Breast epithelium (tissue), 4 donors: Measurements from ENCODE around the gene FLII. TPM values are rescaled to one million over a fixed set of nuclear protein-coding genes. Genes with fewer than 3 reads are reported as not detected.
A peak's percentile ranks its signal among the peaks of the same experiment; 100 is the strongest.

Experiments
- DNase-seq, 2 donors: peaks; one replicate each; pipeline ENCODE4 v3.0.0-alpha.2; 2019; ENCODE audit warnings: low spot score in 2 of 2
- H3K27ac ChIP-seq, 2 donors: fragments of 200-600 bp; sonication (generic) in 1 of 2; one replicate each; pipeline ENCODE4 v1.5.1; 2016 to 2019; ENCODE audit warnings: mild to moderate bottlenecking in 1 of 2
- H3K27me3 ChIP-seq, 2 donors: fragments of 200-600 bp; sonication (generic) in 1 of 2; one replicate each; pipeline versions ENCODE4 v1.5.1 to v1.6.0; 2017 to 2019; ENCODE audit warnings: control low read depth in 1 of 2, mild to moderate bottlenecking in 1 of 2
- H3K36me3 ChIP-seq: fragments of 200-600 bp; one replicate; pipeline ENCODE4 v1.5.1; 2019
- H3K4me1 ChIP-seq, 2 donors: fragments of 200-600 bp; sonication (generic); one replicate each; pipeline ENCODE4 v1.5.1; 2016 to 2019; ENCODE audit warnings: control low read depth in 1 of 2
- H3K4me3 ChIP-seq, 3 donors: fragments of 200-600 bp; sonication (generic); 1 replicate in 2 of 3; 2 replicates in 1 of 3; pipeline ENCODE4 v1.5.1; 2016 to 2019; ENCODE audit warnings: mild to moderate bottlenecking in 3 of 3, moderate library complexity in 2 of 3
- H3K9me3 ChIP-seq, 2 donors: fragments of 200-600 bp; sonication (generic) in 1 of 2; one replicate each; pipeline ENCODE4 v1.5.1; 2016 to 2019; ENCODE audit warnings: control low read depth in 1 of 2
- CTCF ChIP-seq, 3 donors: fragments of 450-650 bp; IDR thresholded peaks; one replicate each; pipeline ENCODE4 v1.5.1; 2016 to 2017; ENCODE audit warnings: antibody characterized with exemption in 3 of 3, mild to moderate bottlenecking in 3 of 3, moderate library complexity in 3 of 3
- POLR2A ChIP-seq: fragments of 450-650 bp; IDR thresholded peaks from one replicate; pipeline ENCODE4 v1.6.1; 2016; ENCODE audit warnings: antibody characterized with exemption, mild to moderate bottlenecking, moderate library complexity
- POLR2AphosphoS5 ChIP-seq, 3 donors: sonication (generic); formaldehyde crosslinking; IDR thresholded peaks; one replicate each; pipeline ENCODE4 v1.6.1; 2017; ENCODE audit warnings: antibody characterized with exemption in 3 of 3
- intact Hi-C: fragments of 100-400 bp; cut with DNase I; formaldehyde crosslinking; loops from one replicate; pipeline ENCODE4 v1.15.1; 2023; ENCODE audit warnings: low total_unique reads
- total RNA-seq, 3 donors: library from RNA; depleted of rRNA; stranded (reverse); fragments of >200 nt; gene quantifications; one replicate each; pipeline ENCODE4 v1.1.0, GENCODE V29; 2016

FLII gene
- total RNA-seq, 3 donors from 2014 or later = 235 to 298 (median 293) TPM

GRCh38 chr17:18198530-18198929 lies 60.0 kb downstream of the FLII start:
- no peak overlapping the region for H3K27ac ChIP-seq
- no peaks in the 10 kb centered on the region for H3K9me3 ChIP-seq
- intact Hi-C loops = no loop called here
- DNase-seq = no peak
- no peaks in the 10 kb centered on the region for H3K4me1 ChIP-seq
- peak overlapping the region in 1 of 3 donors; percentile 21 for H3K4me3 ChIP-seq
- peaks cover 8% of the 10 kb centered on the region for H3K36me3 ChIP-seq
- no peaks in the 10 kb centered on the region for H3K27me3 ChIP-seq
- TF ChIP-seq CTCF (IDR thresholded peaks at IDR 0.05) (no peak), POLR2A (no peak), POLR2AphosphoS5 (IDR thresholded peaks at IDR 0.05) (no peak)

GRCh38 chr17:18197535-18198194 lies 60.9 kb downstream of the FLII start:
- no peaks in the 10 kb centered on the region for H3K4me1 ChIP-seq
- H3K36me3 ChIP-seq = peaks cover 8% of the 10 kb centered on the region
- H3K9me3 ChIP-seq = no peaks in the 10 kb centered on the region
- H3K27ac ChIP-seq = peak overlapping the region in 1 of 2 donors; percentile 5
- TF ChIP-seq POLR2A = no peak
- no peak for TF ChIP-seq POLR2AphosphoS5 (IDR thresholded peaks at IDR 0.05)
- no peak for TF ChIP-seq CTCF (IDR thresholded peaks at IDR 0.05)
- intact Hi-C loops = no loop called here
- DNase-seq = no peak
- no peaks in the 10 kb centered on the region for H3K27me3 ChIP-seq
- peak overlapping the region in 1 of 3 donors; percentile 21 for H3K4me3 ChIP-seq

- Histone ChIP-seq H3K4me1 (peaks cover 6 to 19% of the 10 kb centered on the region in 2 donors), H3K27me3 (no peaks in the 10 kb centered on the region), H3K4me3 (no peak overlapping the region), H3K9me3 (no peaks in the 10 kb centered on the region), H3K27ac (no peak overlapping the region), H3K36me3 (peaks cover 8% of the 10 kb centered on the region)
- intact Hi-C loops = no loop called here
- TF ChIP-seq POLR2A = no peak
- TF ChIP-seq CTCF (IDR thresholded peaks at IDR 0.05) = no peak
- TF ChIP-seq POLR2AphosphoS5 (IDR thresholded peaks at IDR 0.05) = no peak
- DNase-seq = no peak
These were observed 63.3 kb downstream of the FLII start for GRCh38 chr17:18195246-18195645.

Other genes with a start within 250 kb of the FLII start
- gene ATPAF2, start 219.6 kb downstream of the FLII start, total RNA-seq = 10 to 100 TPM; 12.9 to 15.7 (median 13.0) TPM
- 10 to 100 TPM; 11.1 to 23.8 (median 12.1) TPM for gene GID4, start 219.3 kb downstream of the FLII start, total RNA-seq
- 10 to 100 TPM; 36.4 to 42.0 (median 40.3) TPM for gene DRG2, start 170.8 kb downstream of the FLII start, total RNA-seq
- 1 to 10 TPM; 1.2 to 2.9 (median 2.2) TPM for gene MYO15A, start 150.0 kb downstream of the FLII start, total RNA-seq
- gene ALKBH5, start 74.9 kb downstream of the FLII start, total RNA-seq = 10 to 100 TPM; 80.0 to 90.0 (median 82.3) TPM
- gene LLGL1, start 33.1 kb downstream of the FLII start, total RNA-seq = 10 to 100 TPM; 16.0 to 21.6 (median 18.4) TPM
- 10 to 100 TPM in 2 of 3 donors, 1 to 10 TPM in 1; 9.8 to 29.6 (median 19.0) TPM for gene MIEF2, start 1.9 kb upstream of the FLII start, total RNA-seq
- gene TOP3A, start 56.3 kb upstream of the FLII start, total RNA-seq = 10 to 100 TPM; 25.9 to 46.5 (median 30.1) TPM
- gene SMCR8, start 56.6 kb upstream of the FLII start, total RNA-seq = 10 to 100 TPM; 16.4 to 20.9 (median 16.8) TPM
- 100 to 1,000 TPM in 1 of 3 donors, 10 to 100 TPM in 2; 38.3 to 144 (median 47.1) TPM for gene SHMT1, start 104.8 kb upstream of the FLII start, total RNA-seq
- gene EVPLL, start 119.0 kb upstream of the FLII start, total RNA-seq = under 1 TPM in 2 of 3 donors, not detected in 1; 0.32 to 0.73 TPM
- 1 to 10 TPM in 1 of 3 donors, not detected in 2; 2.0 TPM for gene LGALS9C, start 218.1 kb upstream of the FLII start, total RNA-seq